ENCODE results near the gene KCNQ4. TPM values are rescaled to one million over a fixed set of nuclear protein-coding genes. Genes with fewer than 3 reads are reported as not detected.

KCNQ4 gene
- polyA plus RNA-seq, 1 donor = 2.2 TPM

DNA sequence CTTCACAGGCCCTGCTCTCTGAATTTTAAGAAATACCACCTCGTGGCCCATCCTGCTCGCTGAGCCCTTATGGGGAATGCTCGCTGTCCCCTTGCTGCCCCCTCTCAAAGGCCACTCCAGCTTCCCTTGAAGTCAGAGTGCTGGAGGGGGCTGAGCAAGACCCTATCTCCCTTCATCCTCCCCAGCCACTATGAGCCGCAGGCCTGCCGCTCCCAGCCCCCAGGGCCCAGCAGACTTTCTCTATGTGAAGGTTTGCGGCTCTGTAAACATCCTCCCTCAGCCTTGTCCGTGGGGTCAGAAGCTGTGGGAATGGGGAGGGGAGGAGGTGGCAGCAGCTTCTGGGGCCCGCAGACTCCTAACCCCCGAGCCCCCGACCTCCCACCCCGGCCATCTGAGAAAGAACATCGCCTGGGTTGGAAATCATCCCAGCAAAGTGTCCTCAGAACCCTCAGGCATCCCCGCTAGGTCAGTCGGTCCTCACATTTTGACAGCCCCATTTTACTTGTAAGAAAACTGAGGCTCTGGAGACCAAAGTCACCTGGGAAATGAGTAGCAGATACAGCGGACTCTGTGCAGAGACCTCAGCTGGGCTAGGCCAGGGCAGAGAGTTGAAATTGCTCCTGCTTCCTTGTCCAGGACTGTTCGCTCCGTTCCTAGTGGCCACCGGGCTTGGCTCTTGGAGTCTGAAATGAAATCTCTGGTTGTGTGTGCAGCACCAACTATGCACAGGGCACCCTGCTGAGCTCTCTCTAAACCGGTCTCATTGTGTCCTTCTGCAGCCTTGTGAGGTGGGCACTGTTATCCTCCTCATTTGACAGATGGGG is 4.4 kb downstream of the KCNQ4 start:
- Histone ChIP-seq H3K27me3 (ENCODE audit: control insufficient read depth, insufficient read depth, low read length) (peaks cover 21% of the 10 kb centered on the region), H3K27ac (ENCODE audit: low read length) (no peak overlapping the region), H3K4me1 (ENCODE audit: control insufficient read depth, insufficient read depth, low read length) (peaks cover 4% of the 10 kb centered on the region), H3K4me3 (ENCODE audit: low read length) (no peak overlapping the region), H3K36me3 (ENCODE audit: control insufficient read depth, insufficient read depth, low read length) (no peaks in the 10 kb centered on the region), H3K9me3 (ENCODE audit: control insufficient read depth, low read depth, low read length) (no peaks in the 10 kb centered on the region)
- WGBS (ENCODE audit: insufficient coverage, low lambda C conversion rate) = no CpG with 5 or more reads among the region's 19 CpGs
- DNase-seq = no peak

GRCh38 chr1:40788561-40789341 is 5.2 kb downstream of the KCNQ4 start:
- peaks cover 16% of the 10 kb centered on the region for H3K27me3 ChIP-seq (ENCODE audit: control insufficient read depth, insufficient read depth, low read length)
- H3K36me3 ChIP-seq (ENCODE audit: control insufficient read depth, insufficient read depth, low read length) = no peaks in the 10 kb centered on the region
- no peak overlapping the region for H3K27ac ChIP-seq (ENCODE audit: low read length)
- no peaks in the 10 kb centered on the region for H3K9me3 ChIP-seq (ENCODE audit: control insufficient read depth, low read depth, low read length)
- H3K4me1 ChIP-seq (ENCODE audit: control insufficient read depth, insufficient read depth, low read length) = no peaks in the 10 kb centered on the region
- no peak overlapping the region for H3K4me3 ChIP-seq (ENCODE audit: low read length)
- no CpG with 5 or more reads among the region's 17 CpGs for WGBS (ENCODE audit: insufficient coverage, low lambda C conversion rate)
- no peak for DNase-seq

- no CpG with 5 or more reads among the region's 2 CpGs for WGBS (ENCODE audit: insufficient coverage, low lambda C conversion rate)
- H3K27ac ChIP-seq (ENCODE audit: low read length) = no peak overlapping the region
- DNase-seq = no peak
- no peaks in the 10 kb centered on the region for H3K4me1 ChIP-seq (ENCODE audit: control insufficient read depth, insufficient read depth, low read length)
- no peaks in the 10 kb centered on the region for H3K9me3 ChIP-seq (ENCODE audit: control insufficient read depth, low read depth, low read length)
- H3K27me3 ChIP-seq (ENCODE audit: control insufficient read depth, insufficient read depth, low read length) = peaks cover 15% of the 10 kb centered on the region
- H3K4me3 ChIP-seq (ENCODE audit: low read length) = no peak overlapping the region
- H3K36me3 ChIP-seq (ENCODE audit: control insufficient read depth, insufficient read depth, low read length) = no peaks in the 10 kb centered on the region
These were observed 5.7 kb downstream of the KCNQ4 start for GRCh38 chr1:40789342-40789598.

GRCh38 chr1:40789661-40790430 is 6.3 kb downstream of the KCNQ4 start:
- H3K36me3 ChIP-seq (ENCODE audit: control insufficient read depth, insufficient read depth, low read length) = no peaks in the 10 kb centered on the region
- no peak for DNase-seq
- H3K9me3 ChIP-seq (ENCODE audit: control insufficient read depth, low read depth, low read length) = no peaks in the 10 kb centered on the region
- no peak overlapping the region for H3K4me3 ChIP-seq (ENCODE audit: low read length)
- no CpG with 5 or more reads among the region's 13 CpGs for WGBS (ENCODE audit: insufficient coverage, low lambda C conversion rate)
- H3K27me3 ChIP-seq (ENCODE audit: control insufficient read depth, insufficient read depth, low read length) = peaks cover 9% of the 10 kb centered on the region
- no peak overlapping the region for H3K27ac ChIP-seq (ENCODE audit: low read length)
- H3K4me1 ChIP-seq (ENCODE audit: control insufficient read depth, insufficient read depth, low read length) = no peaks in the 10 kb centered on the region

DNA sequence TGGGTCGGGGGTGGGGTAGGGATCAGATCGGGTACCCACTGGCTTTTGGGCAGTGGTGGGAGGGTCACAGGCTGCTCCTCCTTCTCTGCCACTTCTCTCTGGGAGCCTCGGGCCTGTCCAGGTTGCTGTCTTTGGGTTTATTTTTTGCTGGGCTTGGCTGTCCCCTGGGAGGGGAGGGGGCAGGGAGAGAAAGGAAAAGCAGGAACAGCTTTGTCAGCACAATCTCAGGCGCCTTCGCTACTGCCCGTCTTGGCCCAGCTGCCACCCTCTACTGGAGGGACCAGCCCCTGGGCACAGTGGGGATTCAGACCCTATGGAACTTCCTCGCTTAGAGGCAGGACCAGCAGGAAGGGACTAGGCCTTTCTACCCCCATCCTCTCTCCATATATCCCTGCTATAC is 8.4 kb downstream of the KCNQ4 start:
- no peaks in the 10 kb centered on the region for H3K4me1 ChIP-seq (ENCODE audit: control insufficient read depth, insufficient read depth, low read length)

DNA sequence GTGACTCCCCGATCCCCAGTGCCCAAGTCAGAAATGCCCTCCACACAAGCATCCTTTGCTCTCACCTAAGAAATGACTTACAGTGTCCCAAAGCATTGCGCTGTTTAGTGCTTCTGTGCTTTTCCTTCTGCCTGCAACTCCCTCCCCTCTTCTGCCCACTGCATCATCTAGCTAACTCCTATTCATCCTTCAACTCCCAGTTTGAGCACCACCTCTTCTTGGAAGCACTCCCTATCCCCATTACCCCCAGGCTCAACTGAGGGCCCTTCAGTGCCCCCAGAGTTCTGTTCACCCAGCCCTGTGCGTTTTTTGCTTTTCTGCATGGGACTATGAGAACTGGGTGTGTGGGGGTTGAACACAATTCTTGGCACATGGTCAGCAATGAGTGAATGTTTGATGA is 10.0 kb downstream of the KCNQ4 start:
- Histone ChIP-seq H3K4me1 (ENCODE audit: control insufficient read depth, insufficient read depth, low read length) (no peaks in the 10 kb centered on the region), H3K4me3 (ENCODE audit: low read length) (no peak overlapping the region), H3K9me3 (ENCODE audit: control insufficient read depth, low read depth, low read length) (no peaks in the 10 kb centered on the region), H3K27me3 (ENCODE audit: control insufficient read depth, insufficient read depth, low read length) (no peaks in the 10 kb centered on the region), H3K27ac (ENCODE audit: low read length) (no peak overlapping the region), H3K36me3 (ENCODE audit: control insufficient read depth, insufficient read depth, low read length) (no peaks in the 10 kb centered on the region)
- WGBS (ENCODE audit: insufficient coverage, low lambda C conversion rate) = 100% methylated on average over 1 of the region's 3 CpGs
- no peak for DNase-seq

More for the DNA sequence above, 8.4 kb downstream of the KCNQ4 start:
- no peak for DNase-seq
- no peaks in the 10 kb centered on the region for H3K36me3 ChIP-seq (ENCODE audit: control insufficient read depth, insufficient read depth, low read length)
- no peaks in the 10 kb centered on the region for H3K9me3 ChIP-seq (ENCODE audit: control insufficient read depth, low read depth, low read length)
- no peak overlapping the region for H3K27ac ChIP-seq (ENCODE audit: low read length)
- no peaks in the 10 kb centered on the region for H3K27me3 ChIP-seq (ENCODE audit: control insufficient read depth, insufficient read depth, low read length)
- no CpG with 5 or more reads among the region's 7 CpGs for WGBS (ENCODE audit: insufficient coverage, low lambda C conversion rate)
- no peak overlapping the region for H3K4me3 ChIP-seq (ENCODE audit: low read length)

GRCh38 chr1:40794048-40794447 is 10.5 kb downstream of the KCNQ4 start:
- H3K4me3 ChIP-seq (ENCODE audit: low read length) = no peak overlapping the region
- WGBS (ENCODE audit: insufficient coverage, low lambda C conversion rate) = no CpG with 5 or more reads among the region's 4 CpGs
- no peaks in the 10 kb centered on the region for H3K4me1 ChIP-seq (ENCODE audit: control insufficient read depth, insufficient read depth, low read length)
- H3K27me3 ChIP-seq (ENCODE audit: control insufficient read depth, insufficient read depth, low read length) = no peaks in the 10 kb centered on the region
- H3K9me3 ChIP-seq (ENCODE audit: control insufficient read depth, low read depth, low read length) = no peaks in the 10 kb centered on the region
- H3K36me3 ChIP-seq (ENCODE audit: control insufficient read depth, insufficient read depth, low read length) = no peaks in the 10 kb centered on the region
- DNase-seq = no peak
- no peak overlapping the region for H3K27ac ChIP-seq (ENCODE audit: low read length)

DNA sequence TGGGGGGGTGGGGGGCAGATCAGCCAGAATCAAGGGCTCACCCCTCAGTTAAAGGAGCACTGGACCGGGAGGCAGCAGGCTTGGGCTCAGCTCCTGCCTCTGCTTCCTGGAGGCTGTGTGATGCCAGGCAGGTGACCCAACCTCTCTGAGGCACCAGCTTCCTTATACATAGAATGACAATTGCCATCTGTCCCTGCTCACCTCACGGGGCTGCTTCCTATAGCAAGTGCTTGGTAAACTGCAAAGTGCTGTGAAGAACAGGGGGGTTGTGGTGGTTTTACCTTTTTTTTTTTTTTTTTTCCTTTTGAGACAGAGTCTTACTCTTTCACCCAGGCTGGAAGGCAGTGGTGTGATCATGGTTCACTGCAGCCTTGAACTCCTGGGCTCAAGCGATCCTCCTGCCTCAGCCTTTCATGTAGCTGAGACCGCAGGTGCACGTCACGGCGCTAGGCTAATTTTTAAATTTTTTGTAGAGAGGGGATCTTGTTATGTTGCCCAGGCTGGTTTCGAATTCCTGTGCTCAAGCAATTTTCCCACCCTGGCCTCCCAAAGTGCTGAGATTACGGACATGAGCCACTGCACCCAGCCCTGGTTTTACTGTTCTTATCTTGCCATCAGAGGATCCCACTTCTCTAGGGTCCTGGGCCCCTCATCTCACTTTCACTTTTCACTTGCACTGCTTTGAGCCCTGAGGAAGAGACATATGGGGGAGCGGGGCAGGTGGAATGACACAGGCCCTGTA is 11.6 kb downstream of the KCNQ4 start:
- DNase-seq = no peak
- Histone ChIP-seq H3K4me1 (ENCODE audit: control insufficient read depth, insufficient read depth, low read length) (peaks cover 5% of the 10 kb centered on the region), H3K4me3 (ENCODE audit: low read length) (no peak overlapping the region), H3K27me3 (ENCODE audit: control insufficient read depth, insufficient read depth, low read length) (peaks cover 3% of the 10 kb centered on the region), H3K9me3 (ENCODE audit: control insufficient read depth, low read depth, low read length) (no peaks in the 10 kb centered on the region), H3K36me3 (ENCODE audit: control insufficient read depth, insufficient read depth, low read length) (no peaks in the 10 kb centered on the region), H3K27ac (ENCODE audit: low read length) (no peak overlapping the region)
- 75% methylated on average over 2 of the region's 10 CpGs for WGBS (ENCODE audit: insufficient coverage, low lambda C conversion rate)

GRCh38 chr1:40795811-40796586 is 12.4 kb downstream of the KCNQ4 start:
- no peak overlapping the region for H3K4me3 ChIP-seq (ENCODE audit: low read length)
- H3K27ac ChIP-seq (ENCODE audit: low read length) = no peak overlapping the region
- no peaks in the 10 kb centered on the region for H3K36me3 ChIP-seq (ENCODE audit: control insufficient read depth, insufficient read depth, low read length)
- no peaks in the 10 kb centered on the region for H3K9me3 ChIP-seq (ENCODE audit: control insufficient read depth, low read depth, low read length)
- peaks cover 3% of the 10 kb centered on the region for H3K27me3 ChIP-seq (ENCODE audit: control insufficient read depth, insufficient read depth, low read length)
- DNase-seq = no peak
- WGBS (ENCODE audit: insufficient coverage, low lambda C conversion rate) = no CpG with 5 or more reads among the region's 13 CpGs
- H3K4me1 ChIP-seq (ENCODE audit: control insufficient read depth, insufficient read depth, low read length) = peaks cover 5% of the 10 kb centered on the region

Data from large intestine (tissue), 3 donors.